Middle frontal gyrus (tissue), 1 donor: ENCODE data around the gene TCF20.

Experiments
- DNase-seq: peaks from one replicate; pipeline ENCODE4 v3.0.0-alpha.2; 2015; ENCODE audit warnings: low spot score; ENCODE audit errors: extremely low spot score

TCF20 gene

GRCh38 chr22:42282252-42282942 lies 11.9 kb upstream of the TCF20 start:
- DNase-seq = no peak

- DNase-seq = no peak
These were observed 11.3 kb upstream of the TCF20 start for GRCh38 chr22:42281706-42282251.

DNA sequence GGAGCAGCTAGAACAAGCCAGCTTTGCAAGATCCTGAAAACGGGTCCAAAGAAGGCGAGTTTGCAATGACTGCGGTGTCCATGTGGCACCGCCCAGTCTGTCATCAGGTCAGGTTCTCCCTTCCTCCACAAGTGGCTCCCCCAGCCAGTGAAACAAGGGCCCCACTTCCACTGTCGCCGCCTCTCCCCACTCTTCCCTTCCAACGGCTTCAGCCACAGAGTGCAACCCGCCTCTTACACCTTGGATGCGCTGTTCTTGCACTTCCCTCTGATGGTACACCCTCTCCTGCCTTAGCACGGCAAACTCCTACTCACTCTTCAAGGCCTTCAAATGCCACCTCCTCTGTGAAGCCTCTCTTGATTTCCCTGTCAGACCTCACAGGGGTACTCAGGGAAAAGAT lies 10.8 kb upstream of the TCF20 start:
- DNase-seq = no peak

GRCh38 chr22:42280836-42281235 lies 10.4 kb upstream of the TCF20 start:
- no peak for DNase-seq

GRCh38 chr22:42280140-42280539 lies 9.7 kb upstream of the TCF20 start:
- no peak for DNase-seq

- DNase-seq = no peak
These were observed 9.1 kb upstream of the TCF20 start for GRCh38 chr22:42279425-42280020.

DNA sequence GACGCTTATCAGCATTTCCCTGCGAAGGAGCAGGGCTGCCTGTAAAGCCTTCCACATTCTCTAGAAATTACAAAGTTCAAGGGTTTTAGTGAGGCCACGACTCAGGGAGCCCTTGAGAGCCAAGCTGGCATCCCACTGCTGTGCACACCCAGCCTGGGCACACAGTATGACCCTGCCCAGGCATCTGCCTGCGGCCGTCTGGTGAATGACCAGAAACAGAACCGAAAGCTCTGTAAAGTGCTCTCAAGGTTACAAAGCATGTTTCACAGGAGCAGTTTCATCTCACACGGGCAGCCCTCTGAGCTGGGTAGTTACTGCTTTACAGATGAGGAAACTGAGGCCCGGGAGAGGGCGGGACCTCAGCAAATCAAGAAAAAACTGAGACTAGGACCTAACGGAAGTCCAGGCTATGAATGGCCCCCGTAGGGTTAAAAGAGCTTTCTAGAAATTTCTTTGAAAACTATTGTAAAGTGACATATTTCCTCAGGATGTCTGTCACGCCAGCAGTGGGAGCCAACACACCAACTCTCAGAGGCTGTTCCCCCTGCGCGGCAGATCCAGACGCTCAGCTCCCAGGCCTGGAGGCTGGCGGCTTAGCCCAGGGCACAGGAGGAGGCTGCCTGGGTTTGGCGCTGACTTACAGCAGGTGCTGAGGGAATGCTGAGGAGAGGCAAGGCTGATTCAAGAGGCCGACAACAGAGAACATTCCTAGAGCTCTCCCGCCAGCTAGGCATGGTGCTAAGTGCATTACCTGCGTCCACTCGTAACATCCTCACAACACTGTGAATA lies 7.7 kb upstream of the TCF20 start:
- no peak for DNase-seq

DNA sequence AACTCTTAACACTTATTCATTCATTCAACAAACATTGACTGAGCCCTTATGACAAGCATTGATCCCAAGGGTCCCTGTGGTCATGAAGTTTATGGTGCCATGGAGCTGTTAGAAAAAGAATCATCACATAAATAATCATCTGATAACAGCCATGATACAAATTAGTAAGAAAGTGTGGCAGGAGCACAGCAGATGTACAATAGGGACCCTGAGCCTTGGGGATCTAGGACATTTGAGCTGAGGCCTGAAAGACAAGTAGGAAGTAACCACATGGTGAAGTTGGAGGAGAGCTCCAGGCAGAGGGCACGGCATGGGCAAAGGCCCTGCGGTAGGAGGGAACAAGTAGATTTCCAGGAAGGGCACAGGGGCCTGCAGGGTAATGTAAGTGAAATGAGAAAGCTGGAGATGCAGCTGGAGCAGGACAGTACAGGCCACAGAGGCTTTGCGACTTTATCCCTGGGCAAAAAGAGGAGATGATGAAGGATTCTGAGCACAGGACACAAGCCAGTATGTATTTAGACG lies 6.8 kb upstream of the TCF20 start:
- no peak for DNase-seq

- DNase-seq = no peak
These were observed 5.5 kb upstream of the TCF20 start for GRCh38 chr22:42275970-42276369.

DNA sequence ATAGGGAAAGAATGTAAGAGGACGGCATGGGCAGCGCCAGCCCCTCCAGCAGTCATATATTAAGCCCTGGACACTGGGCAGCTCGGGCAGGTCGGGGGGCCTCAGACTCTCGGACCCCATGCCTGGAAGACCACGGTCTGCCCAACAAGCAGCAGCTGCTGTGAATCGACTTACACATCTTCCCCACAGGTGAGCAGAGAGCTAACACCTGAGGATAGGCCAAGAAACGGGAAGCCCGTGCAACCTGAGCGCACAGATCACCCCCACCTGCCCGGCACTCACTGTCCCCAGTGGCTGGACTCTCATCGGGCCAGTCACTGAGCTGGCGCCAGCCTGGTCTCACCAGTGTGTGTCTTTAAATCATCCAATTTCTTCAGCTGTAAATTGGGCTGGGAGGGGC lies 4.7 kb upstream of the TCF20 start:
- DNase-seq = no peak

GRCh38 chr22:42273855-42274451 lies 3.5 kb upstream of the TCF20 start:
- DNase-seq = no peak

DNA sequence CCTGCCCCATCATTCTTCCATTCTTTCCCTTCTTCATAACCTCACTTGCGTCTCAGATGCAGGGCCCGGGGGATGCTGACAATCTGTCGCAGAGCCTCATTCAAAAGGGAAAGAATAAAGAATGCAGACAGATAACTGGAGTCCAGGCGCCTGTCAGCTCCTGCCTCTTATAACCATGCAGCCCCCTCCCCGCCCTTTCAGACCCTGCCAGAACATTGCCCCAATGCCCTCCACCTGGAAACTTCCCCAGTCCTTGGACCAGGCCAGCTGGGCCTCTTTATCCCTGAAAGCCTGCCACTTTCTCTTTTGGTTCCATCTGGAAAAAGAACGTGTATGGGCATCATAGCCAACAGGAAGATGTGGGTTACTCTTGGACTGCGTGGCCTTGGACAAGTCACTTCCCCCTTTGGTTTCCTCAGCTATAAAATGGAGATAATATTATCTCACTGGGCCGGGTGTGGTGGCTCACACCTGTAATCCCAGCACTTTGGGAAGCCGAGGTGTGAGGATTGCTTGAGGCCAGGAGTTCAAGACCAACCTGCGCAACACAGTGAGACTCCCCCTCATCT lies 2.1 kb upstream of the TCF20 start:
- no peak for DNase-seq

- no peak for DNase-seq
These were observed 1.5 kb upstream of the TCF20 start for GRCh38 chr22:42271906-42272305.

DNA sequence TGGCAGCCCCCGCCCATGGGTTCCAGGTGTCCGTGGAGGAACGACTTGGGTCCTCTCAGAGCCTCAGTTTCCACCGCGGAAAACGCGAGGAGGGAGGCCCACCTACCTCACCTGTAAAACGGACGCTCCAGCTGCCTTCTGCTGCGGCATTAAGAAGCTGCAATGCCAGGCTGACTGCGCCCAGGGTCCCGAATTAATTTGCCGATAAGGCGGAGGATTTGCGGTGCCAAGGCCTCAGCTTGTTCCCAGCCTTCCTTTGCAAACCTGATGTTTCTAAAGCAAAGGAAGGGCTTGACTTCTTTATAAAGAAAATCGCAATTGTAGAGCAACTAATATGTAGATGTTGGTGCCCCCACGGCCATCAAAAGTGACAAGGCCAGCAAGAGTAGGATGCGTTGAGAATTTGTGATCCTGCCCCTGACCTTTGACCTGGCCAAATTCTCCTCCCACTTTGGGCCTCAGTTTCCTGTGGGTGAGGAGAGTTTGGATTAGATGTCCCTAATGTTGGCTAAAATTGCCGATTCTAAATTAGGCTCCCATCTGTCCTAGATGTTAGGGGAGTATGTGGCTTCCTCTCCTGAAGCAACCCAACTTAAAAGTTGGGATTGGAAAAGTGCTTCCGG lies 849 bp upstream of the TCF20 start:
- DNase-seq = no peak

DNA sequence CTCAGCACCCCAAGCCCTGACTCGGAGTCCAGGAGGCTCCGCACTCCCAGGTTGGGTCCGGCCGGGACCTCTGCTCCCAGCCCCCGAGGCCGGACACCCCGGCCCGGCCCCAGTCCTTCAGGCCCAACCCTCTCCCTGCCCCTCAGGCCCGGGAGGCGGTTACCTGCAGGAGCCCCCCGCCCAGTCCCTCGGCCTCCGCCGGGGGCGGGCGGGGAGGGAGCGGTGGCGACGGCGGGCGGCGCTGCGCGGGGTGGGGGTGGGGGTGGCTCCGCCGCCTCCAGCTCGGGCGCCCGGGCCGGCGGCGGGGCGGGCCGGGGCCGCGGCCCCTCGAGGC lies 310 bp downstream of the TCF20 start:
- no peak for DNase-seq

- no peak for DNase-seq
These were observed 849 bp downstream of the TCF20 start for GRCh38 chr22:42269432-42270175.

DNA sequence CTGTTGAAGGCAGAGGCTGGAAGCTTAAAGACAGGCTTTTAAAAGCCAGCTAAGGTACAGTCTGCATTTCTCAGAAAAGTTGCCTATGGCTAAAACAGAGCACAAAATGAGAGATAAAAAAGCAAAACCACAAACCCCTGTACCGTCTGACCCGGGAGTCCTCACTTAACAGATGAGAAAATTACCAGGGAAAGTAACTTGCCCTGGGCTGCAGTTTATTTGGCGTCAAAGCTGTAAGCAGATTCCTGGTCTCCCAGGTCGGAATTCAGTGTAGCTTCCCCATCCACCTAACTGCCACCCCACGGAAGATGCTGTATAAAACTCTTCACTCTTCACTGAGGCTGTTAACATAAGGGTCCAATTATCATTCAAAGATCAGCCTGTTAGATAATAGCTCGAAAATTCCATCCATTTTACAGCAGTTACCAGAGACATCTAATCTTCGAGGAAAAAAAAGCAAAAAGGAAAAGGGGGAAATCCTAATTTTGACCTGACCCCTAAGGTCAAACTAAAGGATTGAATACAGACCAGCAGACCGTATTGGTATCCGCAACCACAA lies 1.5 kb downstream of the TCF20 start:
- DNase-seq = no peak

GRCh38 chr22:42265321-42265720 lies 5.1 kb downstream of the TCF20 start:
- DNase-seq = no peak

DNA sequence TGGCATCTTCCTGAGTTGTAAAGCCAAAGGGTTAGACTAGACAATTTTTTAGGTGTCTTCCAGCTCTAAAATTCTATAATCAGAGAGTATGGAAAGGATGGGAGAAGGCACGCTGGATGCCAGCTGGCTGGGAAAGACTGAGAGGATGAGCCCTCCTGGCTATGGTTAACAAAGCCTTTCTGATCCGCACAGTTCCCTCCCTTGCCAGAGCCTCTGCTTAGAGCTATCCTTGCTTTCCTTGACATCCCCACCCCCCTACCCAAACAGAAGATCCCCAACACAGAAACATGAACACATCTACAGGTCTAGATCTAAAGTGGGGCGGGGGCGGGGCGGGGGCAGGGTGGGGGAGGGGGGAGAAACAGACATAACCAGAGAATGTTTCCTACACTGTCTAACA lies 6.5 kb downstream of the TCF20 start:
- no peak for DNase-seq

DNA sequence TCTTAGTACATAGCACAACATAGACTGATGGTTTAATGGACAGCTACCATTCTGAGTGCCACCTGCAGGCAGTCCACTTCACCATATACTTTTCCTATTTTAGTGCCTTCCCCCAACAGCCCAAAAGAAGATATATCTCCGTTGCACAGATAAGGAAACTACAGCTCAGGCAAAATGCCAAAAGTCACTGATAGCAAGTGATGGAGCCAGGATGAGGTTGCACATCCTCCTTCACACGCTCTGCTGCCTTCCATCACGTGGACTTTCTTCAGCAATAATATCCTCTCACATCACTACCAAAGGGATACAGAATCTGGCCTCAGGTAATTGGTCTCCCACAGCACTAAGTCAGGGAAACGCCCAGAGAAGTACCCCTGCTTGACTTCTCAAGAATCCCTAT lies 7.5 kb downstream of the TCF20 start:
- no peak for DNase-seq
